ENCODE measurements around the gene GRM7. TPM values are rescaled to one million over a fixed set of nuclear protein-coding genes. Genes with fewer than 3 reads are reported as not detected.

Gene GRM7
- total RNA-seq, 2 experiments from 2014 or later, result not detected

GRCh38 chr3:7396534-7396933 lies 535.6 kb downstream of the GRM7 start:
- no peak for TF ChIP-seq CTCF (IDR thresholded peaks at IDR 0.05)
- DNase-seq (no peak), ATAC-seq (no peak)
- no peaks in the 10 kb centered on the region for H3K36me3 Mint-ChIP-seq (ENCODE audit: low read depth)
- ChIA-PET POLR2A (no interaction called here), CTCF (no interaction called here)
- no peaks in the 10 kb centered on the region for H3K27me3 Mint-ChIP-seq
- H3K9me3 Mint-ChIP-seq, result no peaks in the 10 kb centered on the region
- no peak overlapping the region for H3K27ac Mint-ChIP-seq
- no peaks in the 10 kb centered on the region for H3K4me1 Mint-ChIP-seq (ENCODE audit: low read depth)
- H3K4me3 Mint-ChIP-seq, result no peak overlapping the region
- intact Hi-C loops (cut with micrococcal nuclease), result no loop called here

GRCh38 chr3:7397097-7397496 lies 536.2 kb downstream of the GRM7 start:
- H3K4me3 Mint-ChIP-seq, result no peak overlapping the region
- CTCF ChIA-PET, result no interaction called here

GRCh38 chr3:7400360-7400759 lies 539.4 kb downstream of the GRM7 start:
- ChIA-PET POLR2A (no interaction called here), CTCF (no interaction called here)
- Mint-ChIP-seq H3K9me3 (no peaks in the 10 kb centered on the region), H3K27ac (no peak overlapping the region), H3K4me3 (no peak overlapping the region), H3K27me3 (no peaks in the 10 kb centered on the region), H3K36me3 (ENCODE audit: low read depth) (no peaks in the 10 kb centered on the region), H3K4me1 (ENCODE audit: low read depth) (no peaks in the 10 kb centered on the region)
- no peak for TF ChIP-seq CTCF (IDR thresholded peaks at IDR 0.05)
- DNase-seq, result no peak
- intact Hi-C loops (cut with micrococcal nuclease), result no loop called here
- no peak for ATAC-seq

More at GRCh38 chr3:7397097-7397496, 536.2 kb downstream of the GRM7 start:
- no peaks in the 10 kb centered on the region for H3K27me3 Mint-ChIP-seq
- H3K27ac Mint-ChIP-seq, result no peak overlapping the region
- no peaks in the 10 kb centered on the region for H3K4me1 Mint-ChIP-seq (ENCODE audit: low read depth)
- DNase-seq (no peak), ATAC-seq (no peak)
- no peak for TF ChIP-seq CTCF (IDR thresholded peaks at IDR 0.05)
- H3K9me3 Mint-ChIP-seq, result no peaks in the 10 kb centered on the region
- POLR2A ChIA-PET, result no interaction called here
- H3K36me3 Mint-ChIP-seq (ENCODE audit: low read depth), result no peaks in the 10 kb centered on the region
- intact Hi-C loops (cut with micrococcal nuclease), result no loop called here

GRCh38 chr3:7401418-7401817 lies 540.5 kb downstream of the GRM7 start:
- CTCF ChIA-PET, result no interaction called here
- Mint-ChIP-seq H3K4me3 (no peak overlapping the region), H3K27me3 (no peaks in the 10 kb centered on the region), H3K36me3 (ENCODE audit: low read depth) (no peaks in the 10 kb centered on the region), H3K4me1 (ENCODE audit: low read depth) (no peaks in the 10 kb centered on the region), H3K9me3 (no peaks in the 10 kb centered on the region), H3K27ac (no peak overlapping the region)
- ATAC-seq, result no peak
- POLR2A ChIA-PET, result no interaction called here
- TF ChIP-seq CTCF (IDR thresholded peaks at IDR 0.05), result no peak
- intact Hi-C loops (cut with micrococcal nuclease), result no loop called here
- no peak for DNase-seq

GRCh38 chr3:7407107-7407506 lies 546.2 kb downstream of the GRM7 start:
- H3K9me3 Mint-ChIP-seq, result no peaks in the 10 kb centered on the region
- TF ChIP-seq CTCF (IDR thresholded peaks at IDR 0.05), result no peak
- H3K4me1 Mint-ChIP-seq (ENCODE audit: low read depth), result no peaks in the 10 kb centered on the region
- no peak overlapping the region for H3K27ac Mint-ChIP-seq
- CTCF ChIA-PET, result no interaction called here
- ATAC-seq, result no peak
- H3K4me3 Mint-ChIP-seq, result no peak overlapping the region
- no peak for DNase-seq
- no peaks in the 10 kb centered on the region for H3K27me3 Mint-ChIP-seq
- no peaks in the 10 kb centered on the region for H3K36me3 Mint-ChIP-seq (ENCODE audit: low read depth)
- POLR2A ChIA-PET, result no interaction called here
- intact Hi-C loops (cut with micrococcal nuclease), result no loop called here
